HCT116 (cell line): ENCODE measurements around the gene TRIM24. TPM values are rescaled to one million over a fixed set of nuclear protein-coding genes. Genes with fewer than 3 reads are reported as not detected.

Experiments used
- ATAC-seq: fragments of 200-7000 bp; cut with Tn5 transposase; 2 replicates; pipeline ENCODE4 v1.9.1; 2020; ENCODE audit warnings: mild to moderate bottlenecking, moderate library complexity
- BruUV-seq: library from RNA; stranded (reverse); fragments of 400-500 nt; replicated peaks from 2 replicates; lab custom pipeline; 2021; lab: Mats Ljungman, UMichigan
- CTCF ChIA-PET: fragments of 300-600 bp; sonication (Branson Sonifier 250); formaldehyde crosslinking; loops from one replicate; lab custom pipeline; 2021; ENCODE audit warnings: antibody characterized with exemption; lab: Charles Lee
- POLR2A ChIA-PET: fragments of 300-600, 350-600 bp; sonication (Branson Sonifier 250); formaldehyde crosslinking; loops from one replicate; lab custom pipeline; 2021; ENCODE audit warnings: antibody characterized with exemption; lab: Charles Lee
- RAD21 ChIA-PET, 2 experiments: fragments of 300-600 bp; sonication (Branson Sonifier 250); formaldehyde crosslinking; loops; one replicate each; lab custom pipeline; 2023; ENCODE audit warnings: low total read pairs in 2 of 2; ENCODE audit not compliant: uncharacterized antibody in 2 of 2, unreplicated experiment in 2 of 2, low non-redundant PET in 1 of 2; lab: Charles Lee
- DNase-seq: peaks from one replicate; pipeline ENCODE4 v3.0.0-alpha.2; 2010; ENCODE audit warnings: low read depth, low spot score
- H2AFZ ChIP-seq: fragments of 200-600 bp; shearing (Covaris generic), sonication (generic); 2 replicates; pipeline ENCODE4 v1.6.1; 2017; ENCODE audit warnings: low read depth, mixed run types, mixed read lengths, antibody characterized with exemption, low read length; ENCODE audit not compliant: poor library complexity, severe bottlenecking
- H3K27ac ChIP-seq: 2 replicates; pipeline ENCODE4 v1.5.1; 2012; ENCODE audit warnings: low read depth, low read length
- H3K27me3 ChIP-seq: fragments of 200-600 bp; sonication (generic); 2 replicates; pipeline ENCODE4 v1.6.1; 2016; ENCODE audit warnings: mixed run types, low read length, mixed read lengths; ENCODE audit not compliant: insufficient read depth
- H3K36me3 ChIP-seq, 2 experiments: fragments of 200-500 bp in 1 of 2; fragments of 200-600 bp in 1 of 2; sonication (Bioruptor generic) in 1 of 2; sonication (generic) in 1 of 2; 2 replicates each; pipeline versions ENCODE4 v1.5.1 to v1.6.1; 2014 to 2016; ENCODE audit warnings: low read length in 2 of 2, inconsistent platforms in 1 of 2, mixed read lengths in 1 of 2, mixed run types in 1 of 2; ENCODE audit not compliant: insufficient read depth in 2 of 2, control insufficient read depth in 1 of 2
- H3K4me1 ChIP-seq, 2 experiments: fragments of 200-600 bp in 1 of 2; sonication (generic) in 1 of 2; 2 replicates each; pipeline versions ENCODE4 v1.5.1 to v1.6.1; 2012 to 2017; ENCODE audit warnings: low read length in 2 of 2, inconsistent platforms in 1 of 2, mild to moderate bottlenecking in 1 of 2, mixed read lengths in 1 of 2, mixed run types in 1 of 2, moderate library complexity in 1 of 2; ENCODE audit not compliant: insufficient read depth in 2 of 2, control insufficient read depth in 1 of 2
- H3K4me2 ChIP-seq: fragments of 200-600 bp; sonication (generic); 2 replicates; pipeline ENCODE4 v1.6.1; 2017; ENCODE audit warnings: mixed run types, low read length, mixed read lengths
- H3K4me3 ChIP-seq, 2 experiments: fragments of 200-600 bp in 1 of 2; sonication (generic) in 1 of 2; replicated peaks in 1 of 2; 2 replicates each; pipeline ENCODE4 v1.5.1; 2011 to 2016; ENCODE audit warnings: low read length in 2 of 2, control low read depth in 1 of 2, low read depth in 1 of 2, mild to moderate bottlenecking in 1 of 2, mixed read lengths in 1 of 2, mixed run types in 1 of 2
- H3K79me2 ChIP-seq: fragments of 200-600 bp; sonication (generic); 2 replicates; pipeline ENCODE4 v1.6.1; 2017; ENCODE audit warnings: mild to moderate bottlenecking, mixed run types, low read length, moderate library complexity, mixed read lengths; ENCODE audit not compliant: insufficient read depth
- H3K9ac ChIP-seq: fragments of 200-600 bp; sonication (generic); 2 replicates; pipeline ENCODE4 v1.6.1; 2016; ENCODE audit warnings: low read length, mixed read lengths
- H3K9me2 ChIP-seq: fragments of 200-600 bp; sonication (generic), shearing (Covaris generic); 2 replicates; pipeline ENCODE4 v1.6.1; 2017; ENCODE audit warnings: mixed run types, mild to moderate bottlenecking, moderate library complexity; ENCODE audit not compliant: insufficient read depth
- H3K9me3 ChIP-seq, 2 experiments: fragments of 200-500 bp in 1 of 2; fragments of 200-600 bp in 1 of 2; sonication (Bioruptor generic) in 1 of 2; sonication (generic) in 1 of 2; 2 replicates each; pipeline ENCODE4 v1.6.1; 2014 to 2017; ENCODE audit warnings: low read length in 2 of 2, mixed read lengths in 2 of 2, inconsistent platforms in 1 of 2, low read depth in 1 of 2, mild to moderate bottlenecking in 1 of 2, mixed run types in 1 of 2, moderate library complexity in 1 of 2; ENCODE audit not compliant: control insufficient read depth in 1 of 2, insufficient read depth in 1 of 2
- H4K20me1 ChIP-seq: fragments of 200-600 bp; sonication (generic), shearing (Covaris generic); 2 replicates; pipeline ENCODE4 v1.6.1; 2017; ENCODE audit warnings: mixed run types, mild to moderate bottlenecking, moderate library complexity; ENCODE audit not compliant: insufficient read depth
- ATF3 ChIP-seq: IDR thresholded peaks from 2 replicates; pipeline ENCODE4 v1.6.1; 2012
- CBX3 ChIP-seq: IDR thresholded peaks from 2 replicates; pipeline ENCODE4 v1.6.1; 2012; ENCODE audit warnings: low read depth
- CEBPB ChIP-seq: IDR thresholded peaks from 2 replicates; pipeline ENCODE4 v1.6.1; 2012; ENCODE audit warnings: low read depth
- CTCF ChIP-seq, 3 experiments: fragments of 200-600 bp in 1 of 3; sonication (generic) in 1 of 3; IDR thresholded peaks in 2 of 3; conservative IDR thresholded peaks in 1 of 3; 2 replicates each; pipeline ENCODE4 v1.5.1; 2012 to 2017; ENCODE audit warnings: low read depth in 2 of 3, low read length in 2 of 3, antibody characterized with exemption in 1 of 3, borderline replicate concordance in 1 of 3, control low read depth in 1 of 3, mild to moderate bottlenecking in 1 of 3, mixed read lengths in 1 of 3, mixed run types in 1 of 3, moderate library complexity in 1 of 3; ENCODE audit not compliant: insufficient read depth in 1 of 3
- EGR1 ChIP-seq: IDR thresholded peaks from 2 replicates; pipeline ENCODE4 v1.6.1; 2012; ENCODE audit warnings: low read depth
- EZH2phosphoT487 ChIP-seq: fragments of 200-600 bp; IDR thresholded peaks from 2 replicates; pipeline ENCODE4 v1.6.1; 2018; ENCODE audit warnings: antibody characterized with exemption, borderline replicate concordance
- JUND ChIP-seq: IDR thresholded peaks from 2 replicates; pipeline ENCODE4 v1.6.1; 2012
- MAX ChIP-seq: IDR thresholded peaks from 2 replicates; pipeline ENCODE4 v1.6.1; 2012
- SIN3A ChIP-seq: IDR thresholded peaks from 2 replicates; pipeline ENCODE4 v1.6.1; 2012; ENCODE audit warnings: low read depth
- SP1 ChIP-seq: IDR thresholded peaks from 2 replicates; pipeline ENCODE4 v1.6.1; 2012; ENCODE audit warnings: low read depth
- ZFX ChIP-seq: fragments of 450-650 bp; IDR thresholded peaks from 2 replicates; pipeline ENCODE4 v1.6.1; 2017
- intact Hi-C: fragments of 100-400 bp; cut with micrococcal nuclease; formaldehyde crosslinking; loops from 2 replicates; pipeline ENCODE4 v1.10.0; 2022
- total RNA-seq: library from RNA; stranded (reverse); gene quantifications from one replicate; pipeline ENCODE4 v1.2.1, GENCODE V29; 2021; ENCODE audit not compliant: unreplicated experiment
- TF ChIP-seq, protein P1 (sequence below): IDR thresholded peaks from 2 replicates; pipeline ENCODE4 v1.6.1; 2011; ENCODE audit warnings: mild to moderate bottlenecking, low read length, moderate library complexity; ENCODE audit not compliant: insufficient replicate concordance; ENCODE audit errors: extremely low read depth

TRIM24 gene
- total RNA-seq, 1 experiment from 2014 or later = 12.8 TPM

DNA sequence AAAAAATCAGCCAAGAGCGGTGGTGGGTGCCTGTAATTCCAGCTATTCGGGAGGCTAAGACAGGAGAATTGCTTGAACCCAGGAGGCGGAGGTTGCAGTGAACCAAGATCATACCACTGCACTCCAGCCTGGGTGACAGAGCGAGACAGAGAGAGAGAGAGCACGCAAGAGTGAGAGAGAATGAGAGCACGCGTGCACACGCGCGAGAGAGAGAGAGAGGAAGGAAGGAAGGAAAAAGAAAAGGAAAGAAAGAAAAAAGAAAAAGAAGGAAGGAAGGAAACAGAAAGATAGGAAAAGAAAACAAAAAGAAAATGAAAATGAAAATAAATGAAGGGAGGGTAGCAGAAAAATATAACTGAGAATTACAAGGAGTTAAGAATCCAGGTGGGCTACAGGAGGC is 158.4 kb downstream of the TRIM24 start:
- H2AFZ ChIP-seq = no peak overlapping the region
- no peaks in the 10 kb centered on the region for H3K27me3 ChIP-seq
- no peak for TF ChIP-seq EZH2phosphoT487
- TF ChIP-seq ZFX = no peak
- no peak for TF ChIP-seq SIN3A
- TF ChIP-seq CEBPB = no peak
- no peak for TF ChIP-seq JUND
- TF ChIP-seq SP1 = no peak
- no peak for TF ChIP-seq ATF3
- TF ChIP-seq, protein P1, sequence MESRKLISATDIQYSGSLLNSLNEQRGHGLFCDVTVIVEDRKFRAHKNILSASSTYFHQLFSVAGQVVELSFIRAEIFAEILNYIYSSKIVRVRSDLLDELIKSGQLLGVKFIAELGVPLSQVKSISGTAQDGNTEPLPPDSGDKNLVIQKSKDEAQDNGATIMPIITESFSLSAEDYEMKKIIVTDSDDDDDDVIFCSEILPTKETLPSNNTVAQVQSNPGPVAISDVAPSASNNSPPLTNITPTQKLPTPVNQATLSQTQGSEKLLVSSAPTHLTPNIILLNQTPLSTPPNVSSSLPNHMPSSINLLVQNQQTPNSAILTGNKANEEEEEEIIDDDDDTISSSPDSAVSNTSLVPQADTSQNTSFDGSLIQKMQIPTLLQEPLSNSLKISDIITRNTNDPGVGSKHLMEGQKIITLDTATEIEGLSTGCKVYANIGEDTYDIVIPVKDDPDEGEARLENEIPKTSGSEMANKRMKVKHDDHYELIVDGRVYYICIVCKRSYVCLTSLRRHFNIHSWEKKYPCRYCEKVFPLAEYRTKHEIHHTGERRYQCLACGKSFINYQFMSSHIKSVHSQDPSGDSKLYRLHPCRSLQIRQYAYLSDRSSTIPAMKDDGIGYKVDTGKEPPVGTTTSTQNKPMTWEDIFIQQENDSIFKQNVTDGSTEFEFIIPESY = no peak
- TF ChIP-seq MAX = no peak
- TF ChIP-seq CTCF (IDR thresholded peaks at IDR 0.05 in 2 of 3, conservative IDR thresholded peaks at IDR 0.05 in 1 of 3; ENCODE audit: borderline replicate concordance in 1 of 3, insufficient read depth in 1 of 3, low read depth in 2 of 3, low read length in 2 of 3) = no peak
- no peak for TF ChIP-seq CBX3
- TF ChIP-seq EGR1 = no peak
- H3K4me1 ChIP-seq = no peaks in the 10 kb centered on the region
- H3K79me2 ChIP-seq = no peaks in the 10 kb centered on the region
- no peaks in the 10 kb centered on the region for H4K20me1 ChIP-seq
- ATAC-seq (no peak), DNase-seq (no peak)
- H3K9ac ChIP-seq = no peak overlapping the region
- H3K36me3 ChIP-seq = no peaks in the 10 kb centered on the region
- intact Hi-C loops = no loop called here
- H3K27ac ChIP-seq = no peak overlapping the region
- no TSS peak for BruUV-seq
- ChIA-PET CTCF (no interaction called here), POLR2A (no interaction called here), RAD21 (no interaction called here)
- H3K9me3 ChIP-seq = no peaks in the 10 kb centered on the region
- no peak overlapping the region for H3K4me2 ChIP-seq
- no peak overlapping the region for H3K4me3 ChIP-seq
- no peaks in the 10 kb centered on the region for H3K9me2 ChIP-seq
